IPS-18c (cell line): ENCODE results near the gene C1orf159.
"Not testable (repeated sequence)": the region's sequence is repeated elsewhere in the genome, so short reads cannot be mapped to it uniquely, and the experiment has no call there.

ENCODE experiments used
- H3K4me3 ChIP-seq: 2 replicates; pipeline ENCODE4 v1.7.0; 2013; ENCODE audit warnings: low read depth, mild to moderate bottlenecking, low read length, moderate library complexity; ENCODE audit not compliant: insufficient read depth
- H3K9me3 ChIP-seq: one replicate; pipeline ENCODE4 v1.6.1; 2013; ENCODE audit warnings: mild to moderate bottlenecking, low read length, moderate library complexity; ENCODE audit not compliant: control insufficient read depth, insufficient read depth

Gene C1orf159

GRCh38 chr1:1058088-1058905 is 57.6 kb downstream of the C1orf159 start:
- Histone ChIP-seq H3K9me3 (no peaks in the 10 kb centered on the region), H3K4me3 (peak overlapping the region; percentile 63)

DNA sequence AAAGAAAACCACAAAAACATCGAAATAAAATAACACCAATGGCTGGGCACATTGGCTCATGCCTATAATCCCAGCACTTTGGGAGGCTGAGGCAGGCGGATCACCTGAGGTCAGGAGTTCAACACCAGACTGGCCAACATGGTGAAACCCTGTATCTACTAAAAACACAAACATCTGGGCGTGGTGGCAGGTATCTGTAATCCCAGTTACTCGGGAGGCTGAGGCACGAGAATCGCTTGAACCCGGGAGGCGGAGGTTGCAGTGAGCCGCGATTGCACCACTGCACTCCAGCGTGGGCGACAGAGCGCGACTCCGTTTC is 58.2 kb downstream of the C1orf159 start:
- not testable (repeated sequence) for H3K4me3 ChIP-seq, H3K9me3 ChIP-seq

DNA sequence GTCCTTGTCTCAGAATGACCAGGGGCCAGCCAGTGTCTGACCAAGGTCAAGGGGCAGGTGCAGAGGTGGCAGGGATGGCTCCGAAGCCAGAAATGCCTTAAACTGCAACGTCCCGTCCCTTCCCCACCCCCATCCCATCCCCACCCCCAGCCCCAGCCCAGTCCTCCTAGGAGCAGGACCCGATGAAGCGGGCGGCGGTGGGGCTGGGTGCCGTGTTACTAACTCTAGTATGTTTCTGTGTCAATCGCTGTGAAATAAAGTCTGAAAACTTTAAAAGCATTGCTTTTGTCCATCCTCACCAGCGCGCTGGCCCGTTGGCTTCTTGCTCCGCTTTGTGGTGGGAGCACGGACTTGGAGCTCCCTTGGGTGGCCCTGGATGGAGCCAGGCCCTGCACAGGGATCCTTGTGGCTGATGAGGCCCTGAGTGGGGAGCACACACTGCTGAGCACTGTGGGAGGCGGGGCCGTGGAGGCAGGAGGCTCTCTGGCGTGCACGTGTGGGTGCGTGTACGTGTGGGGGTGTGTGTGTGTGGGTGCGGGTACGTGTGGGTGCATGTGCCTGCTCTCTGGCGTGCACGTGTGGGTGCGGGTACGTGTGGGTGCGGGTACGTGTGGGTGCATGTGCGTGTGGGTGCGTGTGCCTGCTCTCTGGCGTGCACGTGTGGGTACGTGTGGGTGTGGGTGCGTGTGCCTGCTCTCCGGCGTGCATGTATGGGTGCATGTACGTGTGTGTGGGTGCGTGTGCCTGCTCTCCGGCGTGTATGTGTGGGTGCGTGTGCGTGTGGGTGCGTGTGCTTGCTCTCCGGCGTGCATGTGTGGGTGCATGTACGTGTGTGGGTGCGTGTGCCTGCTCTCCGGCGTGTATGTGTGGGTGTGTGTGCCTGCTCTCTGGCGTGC is 59.8 kb downstream of the C1orf159 start:
- Histone ChIP-seq H3K4me3 (no peak overlapping the region), H3K9me3 (no peaks in the 10 kb centered on the region)

GRCh38 chr1:1054971-1055370 is 60.9 kb downstream of the C1orf159 start:
- Histone ChIP-seq H3K4me3 (no peak overlapping the region), H3K9me3 (no peaks in the 10 kb centered on the region)

- no peaks in the 10 kb centered on the region for H3K9me3 ChIP-seq
- H3K4me3 ChIP-seq, result no peak overlapping the region
Measured at GRCh38 chr1:1054099-1054700, 61.7 kb downstream of the C1orf159 start.

DNA sequence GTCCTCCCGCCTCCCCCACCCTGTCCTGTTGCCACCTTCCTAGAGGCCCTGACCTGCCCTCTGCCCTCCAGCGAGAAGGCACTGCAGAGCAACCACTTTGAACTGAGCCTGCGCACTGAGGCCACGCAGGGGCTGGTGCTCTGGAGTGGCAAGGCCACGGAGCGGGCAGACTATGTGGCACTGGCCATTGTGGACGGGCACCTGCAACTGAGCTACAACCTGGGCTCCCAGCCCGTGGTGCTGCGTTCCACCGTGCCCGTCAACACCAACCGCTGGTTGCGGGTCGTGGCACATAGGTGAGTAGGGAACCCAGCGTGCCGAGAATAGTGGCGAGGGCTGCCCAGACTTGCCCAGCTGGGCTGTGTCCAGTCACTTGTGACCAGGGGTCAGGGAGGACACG is 62.2 kb downstream of the C1orf159 start:
- H3K9me3 ChIP-seq, result no peaks in the 10 kb centered on the region
- no peak overlapping the region for H3K4me3 ChIP-seq

- Histone ChIP-seq H3K4me3 (no peak overlapping the region), H3K9me3 (no peaks in the 10 kb centered on the region)
Measured at GRCh38 chr1:1053022-1053421, 62.9 kb downstream of the C1orf159 start.

DNA sequence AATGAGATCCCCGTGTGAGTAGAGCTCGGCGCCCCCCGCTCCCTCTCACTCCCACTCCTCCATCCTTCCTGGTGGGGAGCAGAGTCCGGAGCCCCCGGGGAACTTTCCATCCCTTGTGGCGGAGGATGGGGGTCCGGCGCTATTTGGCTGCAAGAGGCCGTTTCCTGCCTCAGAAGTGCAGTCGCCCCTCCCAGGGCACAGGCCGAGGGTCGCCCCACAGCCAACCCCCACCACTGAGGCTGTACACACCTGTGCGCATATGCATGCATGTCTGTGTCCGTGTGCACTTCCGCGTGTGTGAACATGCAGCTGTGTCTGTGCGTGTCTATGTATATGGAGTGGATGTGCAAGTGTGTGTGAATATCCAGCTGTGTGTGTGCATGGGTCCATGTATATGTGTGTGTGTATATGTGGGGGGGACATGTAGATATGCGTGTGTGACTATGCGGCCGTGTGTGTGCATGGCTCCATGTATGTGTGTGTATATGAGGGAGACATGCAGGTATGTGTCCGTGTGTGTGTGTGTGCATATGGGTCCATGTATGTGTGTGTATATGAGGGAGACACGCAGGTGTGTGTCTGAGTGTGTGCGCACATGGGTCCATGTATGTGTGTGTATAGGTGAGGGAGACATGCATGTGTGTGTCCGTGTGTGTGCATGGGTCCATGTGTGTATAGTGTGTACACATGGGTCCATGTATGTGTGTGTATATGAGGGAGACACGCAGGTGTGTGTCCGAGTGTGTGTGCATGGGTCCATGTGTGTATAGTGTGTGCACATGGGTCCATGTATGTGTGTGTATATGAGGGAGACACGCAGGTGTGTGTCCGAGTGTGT is 63.7 kb downstream of the C1orf159 start:
- no peaks in the 10 kb centered on the region for H3K9me3 ChIP-seq
- no peak overlapping the region for H3K4me3 ChIP-seq

DNA sequence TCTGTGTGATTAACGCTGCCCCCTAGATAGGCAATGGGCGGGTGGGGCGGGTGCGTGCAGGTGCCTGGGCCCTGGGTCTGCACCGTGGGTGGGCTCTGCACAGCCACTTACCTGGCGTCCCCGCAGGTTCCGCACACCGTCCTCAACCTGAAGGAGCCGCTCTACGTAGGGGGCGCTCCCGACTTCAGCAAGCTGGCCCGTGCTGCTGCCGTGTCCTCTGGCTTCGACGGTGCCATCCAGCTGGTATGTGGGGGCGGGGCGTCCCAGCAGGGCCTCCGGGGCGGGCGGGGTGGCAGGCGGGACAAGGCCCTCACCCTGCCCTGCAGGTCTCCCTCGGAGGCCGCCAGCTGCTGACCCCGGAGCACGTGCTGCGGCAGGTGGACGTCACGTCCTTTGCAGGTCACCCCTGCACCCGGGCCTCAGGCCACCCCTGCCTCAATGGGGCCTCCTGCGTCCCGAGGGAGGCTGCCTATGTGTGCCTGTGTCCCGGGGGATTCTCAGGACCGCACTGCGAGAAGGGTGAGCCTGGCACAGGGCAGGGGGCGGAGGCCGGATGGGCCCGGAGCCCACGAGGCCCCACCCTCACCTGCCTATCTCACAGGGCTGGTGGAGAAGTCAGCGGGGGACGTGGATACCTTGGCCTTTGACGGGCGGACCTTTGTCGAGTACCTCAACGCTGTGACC is 64.6 kb downstream of the C1orf159 start:
- H3K4me3 ChIP-seq, result no peak overlapping the region

DNA sequence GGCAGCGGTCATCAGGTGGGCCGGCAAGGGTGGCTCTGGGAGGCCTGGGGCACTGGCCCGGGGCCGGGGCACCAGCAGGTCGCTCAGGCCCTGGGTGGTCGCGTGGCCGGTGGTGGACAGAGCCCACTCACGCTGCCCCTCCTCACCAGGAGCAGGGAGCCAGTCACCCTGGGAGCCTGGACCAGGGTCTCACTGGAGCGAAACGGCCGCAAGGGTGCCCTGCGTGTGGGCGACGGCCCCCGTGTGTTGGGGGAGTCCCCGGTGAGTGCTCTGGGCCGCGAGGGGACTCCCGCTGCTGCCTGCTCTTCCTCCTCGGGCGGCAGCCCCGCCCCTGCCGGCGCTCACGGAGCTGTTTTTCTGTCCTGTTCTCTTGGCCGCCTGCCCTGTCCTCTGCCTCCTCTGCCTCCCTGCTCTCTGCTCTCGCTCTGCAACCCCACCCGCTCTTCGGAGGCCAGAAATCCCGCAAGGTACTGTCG is 65.3 kb downstream of the C1orf159 start:
- no peak overlapping the region for H3K4me3 ChIP-seq

More for the DNA sequence above, 64.6 kb downstream of the C1orf159 start:
- H3K9me3 ChIP-seq, result no peaks in the 10 kb centered on the region

GRCh38 chr1:1049318-1050165 is 66.3 kb downstream of the C1orf159 start:
- no peaks in the 10 kb centered on the region for H3K9me3 ChIP-seq

More for the DNA sequence above, 65.3 kb downstream of the C1orf159 start:
- no peaks in the 10 kb centered on the region for H3K9me3 ChIP-seq

DNA sequence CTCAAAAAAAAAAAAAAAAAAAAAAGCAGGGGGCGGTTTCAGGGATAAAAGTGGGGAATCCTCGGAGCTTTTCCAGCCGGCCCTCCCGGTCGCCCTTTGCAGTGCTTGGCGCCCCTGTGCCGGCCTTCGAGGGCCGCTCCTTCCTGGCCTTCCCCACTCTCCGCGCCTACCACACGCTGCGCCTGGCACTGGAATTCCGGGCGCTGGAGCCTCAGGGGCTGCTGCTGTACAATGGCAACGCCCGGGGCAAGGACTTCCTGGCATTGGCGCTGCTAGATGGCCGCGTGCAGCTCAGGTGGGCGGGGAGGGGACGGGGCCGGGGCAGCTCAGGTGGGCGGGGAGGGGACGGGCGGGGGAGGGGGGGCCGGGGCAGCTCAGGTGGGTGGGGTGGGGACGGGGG is 67.1 kb downstream of the C1orf159 start:
- Histone ChIP-seq H3K4me3 (no peak overlapping the region), H3K9me3 (no peaks in the 10 kb centered on the region)

More at GRCh38 chr1:1049318-1050165, 66.3 kb downstream of the C1orf159 start:
- H3K4me3 ChIP-seq, result no peak overlapping the region

- Histone ChIP-seq H3K4me3 (no peak overlapping the region), H3K9me3 (no peaks in the 10 kb centered on the region)
Measured at GRCh38 chr1:1047963-1048362, 67.9 kb downstream of the C1orf159 start.

GRCh38 chr1:1047407-1047806 is 68.5 kb downstream of the C1orf159 start:
- Histone ChIP-seq H3K9me3 (no peaks in the 10 kb centered on the region), H3K4me3 (no peak overlapping the region)

DNA sequence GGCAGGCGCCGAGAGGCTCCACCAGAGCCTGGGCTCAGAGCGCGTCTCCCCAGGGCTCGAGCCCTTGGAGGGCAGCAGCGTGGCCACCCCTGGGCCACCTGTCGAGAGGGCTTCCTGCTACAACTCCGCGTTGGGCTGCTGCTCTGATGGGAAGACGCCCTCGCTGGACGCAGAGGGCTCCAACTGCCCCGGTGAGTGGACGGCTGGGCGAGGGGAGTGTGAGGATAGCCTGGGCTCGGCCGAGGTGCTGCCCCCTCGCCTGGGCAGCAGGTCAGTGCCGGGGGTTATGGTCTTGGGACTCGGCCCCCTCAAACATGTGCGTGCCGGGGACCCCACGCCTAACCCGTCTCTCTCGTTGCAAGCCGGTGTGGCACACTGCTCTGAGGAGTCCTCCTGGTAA is 69.1 kb downstream of the C1orf159 start:
- Histone ChIP-seq H3K9me3 (no peaks in the 10 kb centered on the region), H3K4me3 (no peak overlapping the region)

DNA sequence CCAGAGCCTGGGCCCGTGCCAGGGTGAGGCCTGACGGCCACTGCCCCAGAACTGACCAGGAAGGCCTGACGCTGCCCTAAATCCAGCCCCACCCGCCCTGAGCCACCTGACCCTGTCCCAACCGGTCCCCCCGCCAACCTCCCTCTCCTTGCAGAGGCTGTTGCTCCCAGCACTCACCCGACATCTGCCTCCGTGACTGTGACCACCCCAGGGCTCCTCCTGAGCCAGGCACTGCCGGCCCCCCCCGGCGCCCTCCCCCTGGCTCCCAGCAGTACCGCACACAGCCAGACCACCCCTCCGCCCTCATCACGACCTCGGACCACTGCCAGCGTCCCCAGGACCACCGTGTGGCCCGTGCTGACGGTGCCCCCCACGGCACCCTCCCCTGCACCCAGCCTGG is 69.6 kb downstream of the C1orf159 start:
- no peaks in the 10 kb centered on the region for H3K9me3 ChIP-seq
- no peak overlapping the region for H3K4me3 ChIP-seq
